A549 (cell line): Measurements from ENCODE around the gene MLC1. TPM values are rescaled to one million over a fixed set of nuclear protein-coding genes. Genes with fewer than 3 reads are reported as not detected.

Experiments
- ATAC-seq, 2 experiments: fragments of 200-7000 bp in 1 of 2; fragments of >200 bp in 1 of 2; cut with Nextera tagmentation in 1 of 2; cut with Tn5 transposase in 1 of 2; 3 replicates each; pipeline versions ENCODE4 v1.8.0 to v1.9.1; 2018 to 2020; ENCODE audit warnings: mild to moderate bottlenecking in 1 of 2, moderate library complexity in 1 of 2
- CTCF ChIA-PET: fragments of 300-600 bp; sonication (Branson Sonifier 250); formaldehyde crosslinking; extraction: SDS; loops from one replicate; lab custom pipeline; 2021; ENCODE audit warnings: antibody characterized with exemption, inconsistent platforms; lab: Yijun Ruan, JAX
- POLR2A ChIA-PET: fragments of 350-600 bp; formaldehyde crosslinking; extraction: SDS; loops from one replicate; lab custom pipeline; 2021; ENCODE audit warnings: antibody characterized with exemption, inconsistent platforms; lab: Yijun Ruan, JAX
- DNase-seq, 2 experiments: peaks; one replicate each; pipeline versions ENCODE4 v3.0.0 to v3.0.0-alpha.2; 2011 to 2016; ENCODE audit warnings: low read depth in 1 of 2, low spot score in 1 of 2
- FAIRE-seq: peaks from 2 replicates; lab custom pipeline; 2011; peaks lifted over from hg19 to GRCh38; lab: Jason Lieb, UNC
- H3K27ac ChIP-seq, 2 experiments: fragments of >200 bp; sonication (Bioruptor Twin); formaldehyde crosslinking; 3 replicates each; pipeline ENCODE4 v1.5.1; 2016 to 2017
- H3K4me1 ChIP-seq: fragments of >200 bp; sonication (Bioruptor Twin); formaldehyde crosslinking; 3 replicates; pipeline ENCODE4 v1.6.1; 2016
- H3K4me2 ChIP-seq: fragments of >200 bp; sonication (Bioruptor Twin); formaldehyde crosslinking; 3 replicates; pipeline ENCODE4 v1.6.1; 2016
- H3K4me3 ChIP-seq: fragments of >200 bp; sonication (Bioruptor Twin); formaldehyde crosslinking; 3 replicates; pipeline ENCODE4 v1.5.1; 2016
- H3K9me3 ChIP-seq: fragments of >200 bp; sonication (Bioruptor Twin); formaldehyde crosslinking; 3 replicates; pipeline ENCODE4 v1.6.1; 2016
- BCL3 ChIP-seq: fragments of >200 bp; sonication (Bioruptor Twin); formaldehyde crosslinking; IDR thresholded peaks from 3 replicates; pipeline ENCODE4 v1.6.1; 2016
- CHD4 ChIP-seq: fragments of 200-600 bp; sonication (generic); IDR thresholded peaks from 2 replicates; pipeline ENCODE4 v1.6.1; 2016; ENCODE audit warnings: antibody characterized with exemption, mild to moderate bottlenecking, borderline replicate concordance
- CTCF ChIP-seq: fragments of >200 bp; sonication (Bioruptor Twin); formaldehyde crosslinking; IDR thresholded peaks from 3 replicates; pipeline ENCODE4 v1.5.1; 2016
- ELK1 ChIP-seq: fragments of 150-350 bp; IDR thresholded peaks from 2 replicates; pipeline ENCODE4 v1.6.1; 2014; ENCODE audit warnings: low read depth, mild to moderate bottlenecking, low read length
- FOSL2 ChIP-seq, 2 experiments: fragments of 450-650 bp in 1 of 2; fragments of >200 bp in 1 of 2; sonication (Bioruptor Twin) in 1 of 2; formaldehyde crosslinking; IDR thresholded peaks; 2 replicates each; pipeline versions ENCODE4 v1.5.0 to v1.6.1; 2016 to 2020; ENCODE audit warnings: mild to moderate bottlenecking in 1 of 2, moderate library complexity in 1 of 2
- GATA3 ChIP-seq: IDR thresholded peaks from 2 replicates; pipeline ENCODE4 v1.6.1; 2012; ENCODE audit warnings: borderline replicate concordance
- HMGXB4 ChIP-seq: fragments of 250-450 bp; sonication (Bioruptor Pico); IDR thresholded peaks from 2 replicates; pipeline ENCODE4 v1.5.0; 2021; ENCODE audit warnings: mild to moderate bottlenecking, moderate library complexity, borderline replicate concordance
- HOXA7 ChIP-seq: fragments of 250-450 bp; sonication (Bioruptor Pico); IDR thresholded peaks from 2 replicates; pipeline ENCODE4 v1.5.0; 2020; ENCODE audit warnings: mild to moderate bottlenecking, moderate library complexity
- HOXB5 ChIP-seq: fragments of 250-450 bp; sonication (Bioruptor Pico); IDR thresholded peaks from 2 replicates; pipeline ENCODE4 v1.5.0; 2020; ENCODE audit warnings: mild to moderate bottlenecking, moderate library complexity
- RFX5 ChIP-seq: fragments of 450-650 bp; IDR thresholded peaks from 2 replicates; pipeline ENCODE4 v1.7.1; 2014; ENCODE audit warnings: antibody characterized with exemption, mild to moderate bottlenecking, moderate library complexity
- ZSCAN20 ChIP-seq: fragments of 250-450 bp; sonication (Bioruptor Pico); IDR thresholded peaks from 2 replicates; pipeline ENCODE4 v1.8.0; 2022; ENCODE audit warnings: mild to moderate bottlenecking, moderate library complexity
- WGBS: methylation state at CpG from one replicate; pipeline ENCODE4 v1.1.6; 2017; ENCODE audit errors: missing lambda C conversion rate; 5-methylcytosine and 5-hydroxymethylcytosine counted together
- polyA plus RNA-seq, 4 experiments: library from polyadenylated mRNA; depleted of rRNA in 3 of 4; stranded (reverse); fragments of >200 nt; fragmentation: RNase III in 1 of 4; extraction: RNeasy Plus Mini Kit Qiagen cat#74134 plus additional on column Dnase treatment in 1 of 4; gene quantifications; 2 replicates in 3 of 4; 3 replicates in 1 of 4; pipeline ENCODE4 v1.2.3, GENCODE V29; 2011 to 2017
- TF ChIP-seq, protein P1 (sequence below): fragments of >200 bp; sonication (Bioruptor Twin); formaldehyde crosslinking; IDR thresholded peaks from 2 replicates; pipeline ENCODE4 v1.6.1; 2016
- TF ChIP-seq, protein P2 (sequence below): fragments of 250-450 bp; sonication (Bioruptor Pico); IDR thresholded peaks from 2 replicates; pipeline ENCODE4 v1.5.0; 2020; ENCODE audit warnings: low read depth, mild to moderate bottlenecking, moderate library complexity
- TF ChIP-seq, protein P3 (sequence below): IDR thresholded peaks from 2 replicates; pipeline ENCODE4 v1.6.1; 2012; ENCODE audit warnings: low read depth, borderline replicate concordance

The MLC1 gene
- polyA plus RNA-seq, 2 of the 4 experiments (the other 2 are of a cell fraction) = not detected

DNA sequence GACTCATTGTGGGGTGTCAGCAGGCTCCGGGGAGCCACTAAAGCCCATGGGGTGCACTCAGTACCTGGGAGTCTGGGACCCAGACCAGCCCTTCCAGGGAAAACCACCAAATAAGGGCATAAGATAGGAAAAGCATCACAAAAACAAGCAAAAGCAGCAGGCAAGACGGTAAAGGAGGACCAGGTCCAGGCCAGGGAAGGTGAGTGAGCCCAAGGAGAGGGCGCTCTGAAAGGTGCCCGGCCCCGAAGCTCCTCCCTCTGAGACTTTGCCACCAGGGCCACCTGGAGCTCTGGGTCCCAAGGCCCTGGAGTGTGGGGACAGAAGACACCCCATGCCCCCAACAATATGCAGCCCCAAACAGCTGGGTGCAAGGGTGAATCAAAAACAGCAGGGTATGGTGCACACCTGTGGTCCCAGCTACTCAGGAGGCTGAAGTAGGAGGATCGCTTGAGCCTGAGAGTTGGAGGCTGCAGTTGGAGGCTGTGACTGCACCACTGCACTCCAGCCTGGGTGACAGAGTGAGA lies 67.5 kb downstream of the MLC1 start:
- ChIA-PET CTCF (interaction anchor here (1.6 to 2.3 kb wide), 2 partner anchors 12 to 88 kb away, joined by 11 to 12 read pairs; no protein-coding TSS in a partner anchor), POLR2A (no interaction called here)
- FAIRE-seq (no peak), ATAC-seq (no peak), DNase-seq (no peak)
- Histone ChIP-seq H3K27ac (no peak overlapping the region), H3K4me1 (no peaks in the 10 kb centered on the region), H3K9me3 (no peaks in the 10 kb centered on the region), H3K4me2 (no peak overlapping the region), H3K4me3 (no peak overlapping the region)
- WGBS = 89% methylated on average over 6 of the region's 6 CpGs
- no peak for TF ChIP-seq ZSCAN20
- TF ChIP-seq GATA3 = no peak
- no peak for TF ChIP-seq HOXA7
- TF ChIP-seq FOSL2 (IDR thresholded peaks at IDR 0.05) = no peak
- no peak for TF ChIP-seq FOSL2 (CRISPR knock-in tag; IDR thresholded peaks at IDR 0.05)
- TF ChIP-seq CHD4 = no peak
- no peak for TF ChIP-seq BCL3
- TF ChIP-seq, protein P1, sequence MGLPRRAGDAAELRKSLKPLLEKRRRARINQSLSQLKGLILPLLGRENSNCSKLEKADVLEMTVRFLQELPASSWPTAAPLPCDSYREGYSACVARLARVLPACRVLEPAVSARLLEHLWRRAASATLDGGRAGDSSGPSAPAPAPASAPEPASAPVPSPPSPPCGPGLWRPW = no peak
- no peak for TF ChIP-seq RFX5
- no peak for TF ChIP-seq HOXB5 (CRISPR knock-in tag)

- Histone ChIP-seq H3K4me3 (no peak overlapping the region), H3K4me2 (no peak overlapping the region), H3K4me1 (no peaks in the 10 kb centered on the region)
- WGBS = 90% methylated on average over 4 of the region's 21 CpGs
- TF ChIP-seq ELK1 = no peak
- TF ChIP-seq, protein P2, sequence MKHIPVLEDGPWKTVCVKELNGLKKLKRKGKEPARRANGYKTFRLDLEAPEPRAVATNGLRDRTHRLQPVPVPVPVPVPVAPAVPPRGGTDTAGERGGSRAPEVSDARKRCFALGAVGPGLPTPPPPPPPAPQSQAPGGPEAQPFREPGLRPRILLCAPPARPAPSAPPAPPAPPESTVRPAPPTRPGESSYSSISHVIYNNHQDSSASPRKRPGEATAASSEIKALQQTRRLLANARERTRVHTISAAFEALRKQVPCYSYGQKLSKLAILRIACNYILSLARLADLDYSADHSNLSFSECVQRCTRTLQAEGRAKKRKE = no peak
- TF ChIP-seq HMGXB4 (CRISPR knock-in tag) = no peak
- TF ChIP-seq ZSCAN20 = no peak
- TF ChIP-seq, protein P3, sequence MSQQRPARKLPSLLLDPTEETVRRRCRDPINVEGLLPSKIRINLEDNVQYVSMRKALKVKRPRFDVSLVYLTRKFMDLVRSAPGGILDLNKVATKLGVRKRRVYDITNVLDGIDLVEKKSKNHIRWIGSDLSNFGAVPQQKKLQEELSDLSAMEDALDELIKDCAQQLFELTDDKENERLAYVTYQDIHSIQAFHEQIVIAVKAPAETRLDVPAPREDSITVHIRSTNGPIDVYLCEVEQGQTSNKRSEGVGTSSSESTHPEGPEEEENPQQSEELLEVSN = no peak
- TF ChIP-seq CTCF = no peak
- TF ChIP-seq, all 56 proteins: peak for 0
- DNase-seq (no peak), ATAC-seq (no peak), FAIRE-seq (no peak)
- H3K27ac ChIP-seq = no peak overlapping the region
- POLR2A ChIA-PET = no interaction called here
- H3K9me3 ChIP-seq = no peaks in the 10 kb centered on the region
- CTCF ChIA-PET = interaction anchor here (1.6 kb wide), 1 partner anchor 13 kb away, joined by 11 read pairs; no protein-coding TSS in a partner anchor
Observed at GRCh38 chr22:50016988-50017700, 68.1 kb downstream of the MLC1 start.
